Measurements from ENCODE around the gene SLC20A1.

DNA sequence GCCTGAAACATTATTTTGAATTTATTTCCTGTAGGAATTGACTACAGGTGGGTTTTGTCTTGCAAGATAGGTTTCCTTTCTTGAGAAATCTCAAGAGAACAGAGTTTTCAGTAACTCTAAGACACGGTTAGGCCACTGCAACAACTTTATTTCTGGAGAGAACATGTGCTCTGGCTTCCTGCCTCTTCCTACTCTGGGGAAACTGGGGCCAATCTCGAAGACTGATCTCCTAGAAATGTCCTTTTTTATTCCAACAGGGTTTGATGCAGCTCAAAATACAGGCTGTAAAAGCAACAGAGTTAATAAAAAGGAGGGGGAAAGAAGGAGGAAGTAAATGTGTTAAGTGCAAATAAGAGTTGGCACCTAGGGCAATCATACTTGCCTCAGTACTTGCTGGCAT, 4.0 kb upstream of the SLC20A1 start:
- TF ChIP-seq, protein P1, sequence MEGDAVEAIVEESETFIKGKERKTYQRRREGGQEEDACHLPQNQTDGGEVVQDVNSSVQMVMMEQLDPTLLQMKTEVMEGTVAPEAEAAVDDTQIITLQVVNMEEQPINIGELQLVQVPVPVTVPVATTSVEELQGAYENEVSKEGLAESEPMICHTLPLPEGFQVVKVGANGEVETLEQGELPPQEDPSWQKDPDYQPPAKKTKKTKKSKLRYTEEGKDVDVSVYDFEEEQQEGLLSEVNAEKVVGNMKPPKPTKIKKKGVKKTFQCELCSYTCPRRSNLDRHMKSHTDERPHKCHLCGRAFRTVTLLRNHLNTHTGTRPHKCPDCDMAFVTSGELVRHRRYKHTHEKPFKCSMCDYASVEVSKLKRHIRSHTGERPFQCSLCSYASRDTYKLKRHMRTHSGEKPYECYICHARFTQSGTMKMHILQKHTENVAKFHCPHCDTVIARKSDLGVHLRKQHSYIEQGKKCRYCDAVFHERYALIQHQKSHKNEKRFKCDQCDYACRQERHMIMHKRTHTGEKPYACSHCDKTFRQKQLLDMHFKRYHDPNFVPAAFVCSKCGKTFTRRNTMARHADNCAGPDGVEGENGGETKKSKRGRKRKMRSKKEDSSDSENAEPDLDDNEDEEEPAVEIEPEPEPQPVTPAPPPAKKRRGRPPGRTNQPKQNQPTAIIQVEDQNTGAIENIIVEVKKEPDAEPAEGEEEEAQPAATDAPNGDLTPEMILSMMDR (conservative IDR thresholded peaks at IDR 0.05), result no peak
- TF ChIP-seq EZH2 (IDR thresholded peaks at IDR 0.05; ENCODE audit: low read depth), result no peak
